GM12892 (cell line): ENCODE measurements around the gene JAKMIP2.

ENCODE experiments used
- DNase-seq: peaks from one replicate; pipeline ENCODE4 v3.0.0; 2011; ENCODE audit not compliant: insufficient read length
- FAIRE-seq: peaks from 2 replicates; lab custom pipeline; 2011; peaks lifted over from hg19 to GRCh38; lab: Jason Lieb, UNC
- POLR2A ChIP-seq: IDR thresholded peaks from 2 replicates; pipeline ENCODE4 v1.6.1; 2011; ENCODE audit warnings: low read depth, low read length, control low read depth
- POLR2AphosphoS5 ChIP-seq: IDR thresholded peaks from 2 replicates; pipeline ENCODE4 v1.6.1; 2011; ENCODE audit warnings: low read depth, low read length, control low read depth
- TAF1 ChIP-seq: IDR thresholded peaks from 2 replicates; pipeline ENCODE4 v1.6.1; 2011; ENCODE audit warnings: low read depth, mild to moderate bottlenecking, control low read depth, low read length, borderline replicate concordance

JAKMIP2 gene

DNA sequence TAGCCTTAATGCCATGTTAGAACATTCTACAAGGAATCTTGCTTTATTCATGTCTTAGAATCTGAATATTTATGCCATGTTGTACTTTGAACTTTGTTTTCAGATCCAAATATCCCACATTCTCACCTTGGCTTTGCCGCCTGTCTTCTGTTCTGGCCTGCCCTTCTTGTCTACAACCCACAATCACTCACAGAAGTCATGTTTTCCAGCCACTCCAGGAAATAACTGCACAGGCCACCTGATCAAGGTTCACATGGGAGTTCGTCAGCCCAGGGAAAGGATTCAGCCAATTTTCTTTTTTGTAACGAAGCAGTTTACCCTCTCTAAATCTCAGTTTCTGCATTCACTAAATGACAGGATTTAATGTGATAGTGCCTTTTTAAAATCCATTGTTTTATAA lies 70.5 kb downstream of the JAKMIP2 start:
- FAIRE-seq (no peak), DNase-seq (no peak)
- TF ChIP-seq POLR2AphosphoS5 (no peak), POLR2A (no peak), TAF1 (no peak)

- no peak for FAIRE-seq
- TF ChIP-seq POLR2AphosphoS5 (no peak), TAF1 (no peak), POLR2A (no peak)
- no peak for DNase-seq
Observed at GRCh38 chr5:147711019-147711418, 71.5 kb downstream of the JAKMIP2 start.

DNA sequence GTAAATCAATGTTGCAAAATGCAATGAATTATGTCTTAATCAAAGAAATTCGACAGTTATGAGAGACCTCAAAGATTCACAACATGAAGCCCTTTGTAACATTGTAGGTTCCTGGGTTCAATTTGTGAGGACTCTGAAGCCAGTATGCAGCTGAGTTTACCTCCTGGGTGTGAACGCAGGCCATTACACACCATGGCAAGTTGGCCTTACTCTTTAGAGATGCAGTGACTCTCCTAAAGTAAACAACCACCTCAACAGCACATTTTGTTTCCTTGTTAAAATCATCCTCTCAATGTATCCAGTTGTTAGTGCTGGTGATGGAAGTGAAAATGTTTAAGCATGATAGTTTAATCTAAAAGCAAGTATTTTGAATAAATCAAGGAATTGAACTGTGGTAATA lies 73.8 kb downstream of the JAKMIP2 start:
- no peak for DNase-seq
- TF ChIP-seq POLR2AphosphoS5 (no peak), TAF1 (no peak), POLR2A (no peak)
- no peak for FAIRE-seq

GRCh38 chr5:147704544-147704943 lies 78.0 kb downstream of the JAKMIP2 start:
- DNase-seq (no peak), FAIRE-seq (no peak)
- no peak for TF ChIP-seq POLR2AphosphoS5
- TF ChIP-seq TAF1, result no peak
- TF ChIP-seq POLR2A, result no peak

GRCh38 chr5:147701468-147701867 lies 81.1 kb downstream of the JAKMIP2 start:
- no peak for DNase-seq

DNA sequence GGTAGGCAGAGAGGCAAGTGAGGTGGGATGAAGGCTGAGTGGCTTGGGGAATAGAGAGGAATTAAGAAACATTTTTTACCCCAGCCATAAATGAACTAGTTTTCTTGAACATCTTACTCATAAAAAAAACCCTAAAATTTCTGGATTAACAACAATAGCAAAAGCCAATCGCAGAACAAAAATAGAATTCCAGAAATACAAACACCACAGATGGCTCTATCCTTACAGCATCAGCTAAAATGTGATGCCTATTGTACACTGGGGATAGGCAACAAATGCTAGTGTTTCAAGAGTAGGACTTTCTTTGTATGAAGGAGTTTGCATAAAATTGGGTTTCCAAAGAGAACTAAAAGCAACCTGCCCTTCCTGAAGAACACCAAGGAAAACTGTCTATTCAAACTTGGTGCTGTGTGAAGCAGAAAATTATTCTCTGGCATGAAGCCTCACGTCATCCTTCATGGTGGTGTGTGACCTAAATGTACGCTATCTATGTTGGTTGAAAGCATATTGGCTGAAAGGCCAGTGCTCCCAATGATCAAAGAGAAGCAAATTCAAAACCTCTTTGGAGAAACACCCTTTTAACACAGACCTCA lies 82.9 kb downstream of the JAKMIP2 start:
- FAIRE-seq (no peak), DNase-seq (no peak)
- no peak for TF ChIP-seq TAF1
- TF ChIP-seq POLR2AphosphoS5, result no peak
- TF ChIP-seq POLR2A, result no peak

More at GRCh38 chr5:147701468-147701867, 81.1 kb downstream of the JAKMIP2 start:
- no peak for FAIRE-seq
- no peak for TF ChIP-seq POLR2A
- no peak for TF ChIP-seq POLR2AphosphoS5
- no peak for TF ChIP-seq TAF1

DNA sequence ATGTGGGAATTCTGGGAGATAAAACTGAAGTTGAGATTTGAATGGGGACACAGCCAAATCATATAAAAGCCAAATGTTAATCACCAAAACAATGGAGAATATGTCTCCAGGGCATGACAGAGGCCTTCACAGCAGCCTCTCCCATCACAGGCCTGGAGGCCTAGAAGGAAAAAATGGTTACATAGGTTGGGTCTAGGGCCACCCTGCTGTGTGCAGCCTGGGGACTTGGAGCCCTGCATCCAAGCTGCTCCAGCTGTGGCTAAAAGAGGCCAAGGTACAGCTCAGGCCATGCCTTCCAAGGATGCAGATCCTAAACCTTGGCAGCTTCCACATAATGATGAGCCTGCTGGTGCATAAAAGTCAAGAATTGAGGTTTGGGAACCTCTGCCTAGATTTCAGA lies 85.1 kb downstream of the JAKMIP2 start:
- TF ChIP-seq TAF1 (no peak), POLR2AphosphoS5 (no peak), POLR2A (no peak)
- no peak for FAIRE-seq
- DNase-seq, result no peak

- TF ChIP-seq POLR2A, result no peak
- no peak for TF ChIP-seq TAF1
- no peak for TF ChIP-seq POLR2AphosphoS5
- FAIRE-seq, result no peak
- DNase-seq, result no peak
Observed at GRCh38 chr5:147694772-147695171, 87.8 kb downstream of the JAKMIP2 start.

DNA sequence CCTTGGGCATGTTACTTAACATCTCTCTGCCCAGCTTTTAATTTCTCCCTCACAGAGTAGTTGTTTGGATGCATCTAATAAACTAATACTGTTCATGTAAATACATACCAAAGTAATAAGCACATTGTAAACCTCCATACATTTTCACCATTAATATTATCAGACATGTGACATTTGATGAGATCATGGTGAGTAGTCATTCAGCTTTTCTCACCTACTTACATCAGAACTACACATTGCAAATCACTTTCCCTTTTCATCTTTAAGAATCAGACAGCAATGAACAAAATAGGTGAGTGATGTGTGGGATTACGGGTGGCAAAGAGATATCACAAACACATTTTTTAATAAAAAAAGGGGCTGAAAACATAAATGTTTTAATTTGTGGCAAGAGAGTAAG lies 89.3 kb downstream of the JAKMIP2 start:
- DNase-seq (no peak), FAIRE-seq (no peak)
- no peak for TF ChIP-seq POLR2AphosphoS5
- no peak for TF ChIP-seq TAF1
- no peak for TF ChIP-seq POLR2A

GRCh38 chr5:147691130-147691529 lies 91.4 kb downstream of the JAKMIP2 start:
- TF ChIP-seq POLR2A, result no peak
- FAIRE-seq (no peak), DNase-seq (no peak)

DNA sequence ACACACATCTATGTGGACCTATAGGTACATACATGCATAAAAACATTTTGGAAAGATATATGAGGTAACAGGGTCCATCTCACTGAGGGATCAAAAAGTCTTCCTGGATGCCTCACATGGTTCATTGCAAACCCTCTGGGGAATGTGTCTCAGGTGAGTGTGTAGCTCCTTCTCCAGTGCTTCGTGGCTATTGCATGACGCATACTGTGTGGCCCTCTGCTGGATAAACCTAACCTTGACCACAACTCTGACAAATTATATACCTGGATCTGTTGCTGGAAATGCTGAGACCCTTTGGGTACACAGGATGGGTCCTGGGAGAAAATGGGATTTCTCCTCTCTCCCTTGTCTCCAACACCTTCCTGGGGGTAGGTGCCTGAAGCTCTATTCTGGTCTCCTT lies 91.9 kb downstream of the JAKMIP2 start:
- TF ChIP-seq POLR2A (no peak), POLR2AphosphoS5 (no peak), TAF1 (no peak)
- DNase-seq (no peak), FAIRE-seq (no peak)

DNA sequence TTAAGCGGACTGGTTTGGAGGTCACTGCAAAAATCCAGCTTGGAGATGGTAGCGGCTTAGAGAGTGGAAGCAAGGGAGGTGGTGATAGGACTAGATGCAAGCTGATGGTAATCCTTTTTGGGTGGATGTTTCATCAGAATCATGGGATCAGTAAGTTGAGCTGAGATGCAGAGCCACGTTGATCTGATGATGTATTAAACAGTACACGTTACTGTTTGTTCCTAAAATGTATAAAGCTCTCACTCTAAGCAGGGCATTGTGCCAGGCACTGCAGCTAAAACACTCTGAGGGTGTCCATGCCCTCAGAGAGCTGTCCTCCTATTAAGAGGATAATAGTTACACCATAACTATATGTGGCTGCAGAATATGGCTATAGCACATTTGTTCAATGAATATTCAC lies 93.1 kb downstream of the JAKMIP2 start:
- no peak for DNase-seq
- no peak for FAIRE-seq
- TF ChIP-seq POLR2AphosphoS5 (no peak), POLR2A (no peak), TAF1 (no peak)

GRCh38 chr5:147688656-147689356 lies 93.7 kb downstream of the JAKMIP2 start:
- no peak for TF ChIP-seq POLR2A
- TF ChIP-seq TAF1, result no peak
- no peak for TF ChIP-seq POLR2AphosphoS5
- FAIRE-seq (no peak), DNase-seq (no peak)
